NT2/D1 (cell line): Measurements from ENCODE around the gene SLC25A23.

Source experiments
- DNase-seq: peaks from one replicate; pipeline ENCODE4 v3.0.0-alpha.2; 2011; ENCODE audit warnings: low read depth, low spot score
- H3K27me3 ChIP-seq: 2 replicates; pipeline ENCODE4 v1.6.0; 2011; ENCODE audit warnings: mild to moderate bottlenecking; ENCODE audit not compliant: insufficient read length, insufficient read depth
- H3K36me3 ChIP-seq: 2 replicates; pipeline ENCODE4 v1.6.1; 2011; ENCODE audit warnings: mild to moderate bottlenecking, low read length, mixed read lengths; ENCODE audit not compliant: insufficient read depth, insufficient read length
- H3K4me1 ChIP-seq: 2 replicates; pipeline ENCODE4 v1.5.1; 2011; ENCODE audit not compliant: insufficient read depth, insufficient read length
- H3K4me3 ChIP-seq: 2 replicates; pipeline ENCODE4 v1.5.1; 2011; ENCODE audit warnings: low read depth; ENCODE audit not compliant: insufficient read length
- H3K9ac ChIP-seq: 2 replicates; pipeline ENCODE4 v1.6.0; 2011; ENCODE audit warnings: low read depth; ENCODE audit not compliant: insufficient read length
- H3K9me3 ChIP-seq: 2 replicates; pipeline ENCODE4 v1.5.1; 2011; ENCODE audit warnings: mild to moderate bottlenecking, low read length; ENCODE audit not compliant: insufficient read depth
- SUZ12 ChIP-seq: IDR thresholded peaks from 2 replicates; pipeline ENCODE4 v1.6.1; 2011; ENCODE audit not compliant: insufficient read length, insufficient read depth; ENCODE audit errors: extremely low read depth
- YY1 ChIP-seq: IDR thresholded peaks from 2 replicates; pipeline ENCODE4 v1.6.1; 2011; ENCODE audit not compliant: insufficient read length, insufficient read depth
- ZNF274 ChIP-seq: IDR thresholded peaks from 2 replicates; pipeline ENCODE4 v1.6.1; 2011; ENCODE audit warnings: mild to moderate bottlenecking, low read depth, low read length

Gene SLC25A23

GRCh38 chr19:6479836-6480398, 20.3 kb upstream of the SLC25A23 start:
- DNase-seq: no peak
- Histone ChIP-seq H3K9ac (no peak overlapping the region), H3K9me3 (no peaks in the 10 kb centered on the region), H3K4me3 (no peak overlapping the region), H3K4me1 (peaks cover 32% of the 10 kb centered on the region), H3K27me3 (peaks cover 9% of the 10 kb centered on the region), H3K36me3 (no peaks in the 10 kb centered on the region)
- no peak for TF ChIP-seq YY1
- no peak for TF ChIP-seq SUZ12
- no peak for TF ChIP-seq ZNF274

GRCh38 chr19:6478815-6479214, 19.2 kb upstream of the SLC25A23 start:
- TF ChIP-seq YY1 (no peak), SUZ12 (no peak), ZNF274 (no peak)
- no peak for DNase-seq
- H3K4me1 ChIP-seq: peaks cover 32% of the 10 kb centered on the region
- H3K9ac ChIP-seq: no peak overlapping the region
- no peaks in the 10 kb centered on the region for H3K9me3 ChIP-seq
- no peaks in the 10 kb centered on the region for H3K36me3 ChIP-seq
- peaks cover 17% of the 10 kb centered on the region for H3K27me3 ChIP-seq
- no peak overlapping the region for H3K4me3 ChIP-seq

GRCh38 chr19:6476896-6477431, 17.4 kb upstream of the SLC25A23 start:
- H3K9ac ChIP-seq: peak overlapping the region; percentile 76
- H3K4me1 ChIP-seq: peaks cover 31% of the 10 kb centered on the region
- peak overlapping the region; percentile 70 for H3K4me3 ChIP-seq
- TF ChIP-seq ZNF274 (no peak), YY1 (no peak)
- peaks cover 17% of the 10 kb centered on the region for H3K27me3 ChIP-seq
- no peaks in the 10 kb centered on the region for H3K9me3 ChIP-seq
- no peaks in the 10 kb centered on the region for H3K36me3 ChIP-seq
- DNase-seq: no peak

GRCh38 chr19:6476155-6476895, 16.7 kb upstream of the SLC25A23 start:
- H3K36me3 ChIP-seq: no peaks in the 10 kb centered on the region
- H3K9me3 ChIP-seq: no peaks in the 10 kb centered on the region
- DNase-seq: peak; percentile 99
- H3K9ac ChIP-seq: peak overlapping the region; percentile 76
- peaks cover 27% of the 10 kb centered on the region for H3K4me1 ChIP-seq
- peaks cover 17% of the 10 kb centered on the region for H3K27me3 ChIP-seq
- TF ChIP-seq ZNF274 (no peak), YY1 (no peak), SUZ12 (no peak)
- H3K4me3 ChIP-seq: peak overlapping the region; percentile 79

- peaks cover 23% of the 10 kb centered on the region for H3K4me1 ChIP-seq
- H3K27me3 ChIP-seq: peaks cover 17% of the 10 kb centered on the region
- no peaks in the 10 kb centered on the region for H3K9me3 ChIP-seq
- peak overlapping the region; percentile 79 for H3K4me3 ChIP-seq
- H3K36me3 ChIP-seq: no peaks in the 10 kb centered on the region
- no peak for TF ChIP-seq SUZ12
- TF ChIP-seq ZNF274: no peak
- no peak for TF ChIP-seq YY1
- peak overlapping the region; percentile 66 for H3K9ac ChIP-seq
- no peak for DNase-seq
Observed at GRCh38 chr19:6475321-6476108, 15.9 kb upstream of the SLC25A23 start.

- TF ChIP-seq ZNF274 (no peak), SUZ12 (no peak), YY1 (no peak)
- H3K9me3 ChIP-seq: no peaks in the 10 kb centered on the region
- no peaks in the 10 kb centered on the region for H3K36me3 ChIP-seq
- DNase-seq: no peak
- H3K4me3 ChIP-seq: no peak overlapping the region
- peaks cover 17% of the 10 kb centered on the region for H3K27me3 ChIP-seq
- H3K9ac ChIP-seq: no peak overlapping the region
- peaks cover 13% of the 10 kb centered on the region for H3K4me1 ChIP-seq
Observed at GRCh38 chr19:6473647-6474046, 14.1 kb upstream of the SLC25A23 start.

GRCh38 chr19:6472713-6473112, 13.1 kb upstream of the SLC25A23 start:
- TF ChIP-seq SUZ12 (no peak), ZNF274 (no peak)
- H3K36me3 ChIP-seq: no peaks in the 10 kb centered on the region
- H3K4me3 ChIP-seq: no peak overlapping the region
- no peak overlapping the region for H3K9ac ChIP-seq
- H3K4me1 ChIP-seq: peaks cover 13% of the 10 kb centered on the region
- DNase-seq: no peak
- peaks cover 17% of the 10 kb centered on the region for H3K27me3 ChIP-seq
- no peaks in the 10 kb centered on the region for H3K9me3 ChIP-seq
